Prostate gland (tissue), 2 donors: ENCODE measurements around the gene DNAJC5G.

Source experiments
- CTCF ChIP-seq, 4 experiments: fragments of 200-600 bp in 2 of 4; fragments of 450-650 bp in 2 of 4; sonication (generic) in 2 of 4; IDR thresholded peaks; 1 replicate in 3 of 4; 2 replicates in 1 of 4; pipeline ENCODE4 v1.5.1; 2016 to 2019; ENCODE audit warnings: antibody characterized with exemption in 4 of 4, mild to moderate bottlenecking in 2 of 4, moderate library complexity in 2 of 4
- POLR2A ChIP-seq: fragments of 450-650 bp; IDR thresholded peaks from one replicate; pipeline ENCODE4 v1.6.1; 2016; ENCODE audit warnings: antibody characterized with exemption, mild to moderate bottlenecking
- POLR2AphosphoS5 ChIP-seq: sonication (generic); formaldehyde crosslinking; IDR thresholded peaks from one replicate; pipeline ENCODE4 v1.6.1; 2017; ENCODE audit warnings: antibody characterized with exemption

GRCh38 chr2:27255187-27255586, 20.0 kb upstream of the DNAJC5G start:
- no peak for TF ChIP-seq POLR2A
- no peak for TF ChIP-seq CTCF (IDR thresholded peaks at IDR 0.05)
- no peak for TF ChIP-seq POLR2AphosphoS5
